Omental fat pad (tissue), 4 donors: ENCODE results near the gene SCYGR8. TPM values are rescaled to one million over a fixed set of nuclear protein-coding genes. Genes with fewer than 3 reads are reported as not detected.

Experiments
- ATAC-seq: fragments of 150-250 bp; one replicate; pipeline ENCODE4 v1.9.1; 2016; ENCODE audit warnings: mild to moderate bottlenecking, moderate library complexity; ENCODE audit not compliant: low FRiP score
- DNase-seq: peaks from one replicate; pipeline ENCODE4 v3.0.0-alpha.2; 2019; ENCODE audit warnings: low spot score
- total RNA-seq, 4 donors: library from RNA; depleted of rRNA; stranded (reverse); fragments of >200 nt; gene quantifications; one replicate each; pipeline ENCODE4 v1.1.0, GENCODE V29; 2016
- TF ChIP-seq, protein P1 (sequence below), 3 donors: fragments of 450-650 bp; IDR thresholded peaks; one replicate each; pipeline ENCODE4 v1.5.1; 2016 to 2017; ENCODE audit warnings: antibody characterized with exemption in 3 of 3, mild to moderate bottlenecking in 3 of 3, moderate library complexity in 2 of 3

SCYGR8 gene
- total RNA-seq, 4 donors from 2014 or later: not detected

DNA sequence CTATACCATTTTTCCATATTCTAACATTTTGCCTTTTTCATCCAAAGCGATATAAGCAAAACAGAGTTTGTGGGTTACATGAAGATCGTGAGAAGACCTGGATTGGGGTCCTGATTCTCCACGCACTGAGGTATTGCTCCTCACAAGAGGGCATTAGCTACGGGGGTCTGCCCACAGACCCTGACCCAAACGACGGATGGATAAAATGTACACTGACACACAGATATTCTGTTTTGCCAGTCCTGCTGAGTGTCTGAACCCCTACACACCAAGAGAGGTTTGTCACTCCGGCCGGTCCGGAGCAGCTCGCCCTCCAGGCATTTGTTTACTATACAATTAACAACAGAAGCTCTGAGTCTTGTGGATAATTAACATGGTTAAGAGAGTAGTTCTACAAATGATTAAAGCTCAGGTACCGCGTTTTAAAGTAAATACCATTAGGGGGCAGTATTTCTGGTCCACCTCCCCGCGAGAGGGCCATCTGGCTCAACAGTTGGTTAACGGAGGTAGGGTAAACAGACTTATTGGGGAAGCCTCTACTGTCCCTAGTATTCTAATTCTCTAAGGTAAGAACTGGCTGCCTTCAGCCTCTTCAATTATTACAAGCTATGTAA lies 28.4 kb downstream of the SCYGR8 start:
- no peak for ATAC-seq
- TF ChIP-seq, protein P1, sequence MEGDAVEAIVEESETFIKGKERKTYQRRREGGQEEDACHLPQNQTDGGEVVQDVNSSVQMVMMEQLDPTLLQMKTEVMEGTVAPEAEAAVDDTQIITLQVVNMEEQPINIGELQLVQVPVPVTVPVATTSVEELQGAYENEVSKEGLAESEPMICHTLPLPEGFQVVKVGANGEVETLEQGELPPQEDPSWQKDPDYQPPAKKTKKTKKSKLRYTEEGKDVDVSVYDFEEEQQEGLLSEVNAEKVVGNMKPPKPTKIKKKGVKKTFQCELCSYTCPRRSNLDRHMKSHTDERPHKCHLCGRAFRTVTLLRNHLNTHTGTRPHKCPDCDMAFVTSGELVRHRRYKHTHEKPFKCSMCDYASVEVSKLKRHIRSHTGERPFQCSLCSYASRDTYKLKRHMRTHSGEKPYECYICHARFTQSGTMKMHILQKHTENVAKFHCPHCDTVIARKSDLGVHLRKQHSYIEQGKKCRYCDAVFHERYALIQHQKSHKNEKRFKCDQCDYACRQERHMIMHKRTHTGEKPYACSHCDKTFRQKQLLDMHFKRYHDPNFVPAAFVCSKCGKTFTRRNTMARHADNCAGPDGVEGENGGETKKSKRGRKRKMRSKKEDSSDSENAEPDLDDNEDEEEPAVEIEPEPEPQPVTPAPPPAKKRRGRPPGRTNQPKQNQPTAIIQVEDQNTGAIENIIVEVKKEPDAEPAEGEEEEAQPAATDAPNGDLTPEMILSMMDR (IDR thresholded peaks at IDR 0.05): no peak
- DNase-seq: no peak

DNA sequence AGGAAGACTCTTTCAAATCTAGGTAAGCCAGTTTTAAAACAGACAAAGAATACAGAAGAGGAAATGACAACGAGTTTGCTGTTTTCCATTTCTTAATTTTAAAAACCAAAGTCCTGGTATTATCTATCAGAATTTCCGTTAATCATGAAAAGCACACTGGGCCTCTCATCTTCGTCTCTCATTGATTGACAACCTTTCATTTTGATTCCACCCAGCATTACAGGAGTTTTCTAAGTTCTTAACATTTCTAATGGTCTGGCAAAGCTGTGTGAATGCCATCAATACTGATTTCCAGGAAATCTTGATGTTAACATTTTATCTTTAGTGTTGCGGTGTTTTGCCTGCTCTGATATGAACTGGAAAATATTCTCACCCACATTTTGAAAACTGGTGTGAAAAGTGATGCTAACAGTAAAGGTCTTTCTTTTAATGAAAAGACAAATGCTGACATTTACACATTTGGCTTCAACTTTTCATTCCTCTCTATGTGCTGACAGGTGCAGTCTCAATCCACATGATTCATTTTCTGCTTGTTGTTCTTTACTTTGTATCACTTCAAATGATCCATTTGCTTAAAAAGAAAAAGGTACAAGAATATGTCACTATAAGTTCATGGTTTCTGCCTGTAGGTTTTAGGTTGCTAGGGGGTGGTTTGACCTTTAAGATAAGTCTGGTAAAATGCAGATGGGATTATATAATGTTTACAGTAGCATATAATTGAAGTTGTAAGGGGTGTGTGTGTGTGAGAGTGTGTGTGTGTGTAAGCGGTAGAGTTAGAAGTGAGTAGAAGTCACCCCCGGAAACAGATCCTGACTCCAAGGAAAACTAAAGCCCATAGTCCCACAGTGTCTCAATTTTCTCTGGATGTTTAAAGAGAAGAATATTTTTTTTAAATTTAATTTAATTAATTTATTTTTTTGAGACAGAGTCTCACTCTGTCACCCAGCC lies 29.5 kb downstream of the SCYGR8 start:
- TF ChIP-seq, protein P1 (IDR thresholded peaks at IDR 0.05): no peak
- DNase-seq: no peak
- no peak for ATAC-seq

DNA sequence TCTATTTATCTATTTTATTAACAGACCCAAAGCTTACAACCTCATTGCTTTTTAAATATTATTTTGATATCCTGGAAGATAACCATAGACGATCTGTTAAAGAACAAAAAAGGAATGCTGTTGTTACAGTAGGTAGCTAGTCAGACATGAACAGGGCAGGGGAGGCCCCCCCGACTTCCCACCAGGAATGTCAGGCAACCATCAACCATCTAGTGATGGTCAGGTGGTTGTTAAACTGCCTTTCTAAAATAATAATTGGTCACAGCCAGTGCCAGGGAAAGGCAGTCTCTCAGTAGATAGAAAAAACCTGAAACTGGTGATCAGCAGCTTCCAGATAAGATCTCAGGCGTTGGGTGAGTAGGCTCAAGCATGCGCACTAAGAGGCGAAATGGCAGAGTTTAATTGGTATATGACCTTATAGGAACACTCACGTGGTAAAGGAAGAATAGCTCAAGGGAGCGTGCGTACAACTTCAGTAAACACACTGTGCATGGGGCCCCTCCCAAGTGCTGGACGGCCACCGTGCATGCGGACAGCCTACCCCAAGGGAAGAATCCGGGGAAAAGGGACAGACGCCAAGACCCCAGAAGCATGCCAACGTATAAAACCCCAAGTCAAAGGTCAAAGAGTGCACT lies 35.4 kb downstream of the SCYGR8 start:
- DNase-seq: no peak
- TF ChIP-seq, protein P1 (IDR thresholded peaks at IDR 0.05): no peak
- ATAC-seq: no peak

DNA sequence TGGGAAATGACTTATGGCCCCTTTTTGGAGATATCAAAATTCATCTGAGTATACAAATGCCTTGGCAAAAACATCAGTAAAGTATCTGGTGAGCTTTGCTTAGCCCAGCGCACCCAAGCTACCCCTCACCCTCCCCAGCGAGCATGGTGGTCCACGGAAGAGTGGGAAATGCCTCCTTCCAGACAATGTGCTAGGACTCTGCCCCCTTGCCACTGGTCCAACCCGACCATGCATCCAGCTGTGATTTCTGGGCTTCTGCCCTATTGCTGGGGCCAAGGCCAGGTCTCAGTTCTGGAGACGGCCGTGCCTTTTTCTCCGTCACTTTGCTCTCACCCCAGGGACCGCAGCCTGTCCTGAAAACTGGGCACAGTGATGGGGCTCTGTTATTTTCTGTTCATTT lies 36.1 kb downstream of the SCYGR8 start:
- TF ChIP-seq, protein P1 (IDR thresholded peaks at IDR 0.05): no peak
- ATAC-seq: no peak
- no peak for DNase-seq

DNA sequence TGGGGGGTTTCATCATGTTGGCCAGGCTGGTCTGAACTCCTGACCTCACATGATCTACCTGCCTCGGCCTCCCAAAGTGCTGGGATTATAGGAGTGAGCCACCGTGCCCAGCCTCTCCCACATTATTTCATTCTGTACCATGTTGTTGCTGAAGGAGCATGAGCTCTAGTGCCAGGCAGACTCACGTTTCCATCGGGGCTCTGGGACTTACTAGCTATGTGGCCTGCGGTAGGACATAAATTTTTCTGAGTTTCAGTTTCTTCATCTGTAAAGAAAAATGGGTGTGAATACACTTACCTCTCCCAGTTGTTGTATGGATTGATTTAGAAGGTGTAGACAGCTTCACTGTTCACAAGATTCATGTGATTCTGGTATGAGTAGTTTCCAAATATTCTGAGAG lies 37.1 kb downstream of the SCYGR8 start:
- TF ChIP-seq, protein P1 (IDR thresholded peaks at IDR 0.05): no peak
- ATAC-seq (no peak), DNase-seq (no peak)

DNA sequence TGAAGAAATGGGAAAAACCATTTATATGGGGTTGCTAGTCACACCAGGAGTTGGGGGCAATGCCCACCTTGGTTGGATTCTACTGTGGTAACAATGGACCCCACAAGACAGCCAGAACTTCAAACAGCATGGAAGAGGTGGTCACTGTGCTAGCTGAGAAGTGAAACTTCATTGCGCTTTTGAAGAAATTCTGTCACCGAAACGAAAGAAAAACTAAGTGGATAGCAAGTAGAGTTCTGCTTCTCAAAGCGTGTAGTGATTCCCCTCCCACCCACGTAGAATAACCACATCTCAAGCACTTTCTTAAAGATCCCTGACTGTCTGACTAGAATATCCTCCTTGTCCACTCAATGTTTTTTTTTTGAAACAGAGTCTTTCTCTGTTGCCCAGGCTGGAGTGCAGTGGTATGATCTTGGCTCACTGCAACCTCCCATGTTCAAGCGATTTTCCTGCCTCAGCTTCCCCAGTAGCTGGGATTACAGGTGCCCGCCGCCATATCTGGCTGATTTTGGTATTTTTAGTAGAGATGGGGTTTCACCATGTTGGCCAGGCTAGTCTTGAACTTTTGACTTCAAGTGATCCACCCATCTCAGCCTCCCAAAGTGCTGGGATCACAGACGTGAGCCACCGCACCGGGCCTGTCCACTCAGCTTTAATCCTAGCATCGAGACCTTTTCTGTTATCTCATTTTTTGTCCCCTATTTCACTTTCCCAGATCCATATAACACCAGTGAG lies 37.9 kb downstream of the SCYGR8 start:
- ATAC-seq: no peak
- DNase-seq: no peak
- TF ChIP-seq, protein P1 (IDR thresholded peaks at IDR 0.05): no peak
